ENCODE results near the gene C6orf62. TPM values are rescaled to one million over a fixed set of nuclear protein-coding genes. Genes with fewer than 3 reads are reported as not detected.
"Not testable (repeated sequence)": the region's sequence is repeated elsewhere in the genome, so short reads cannot be mapped to it uniquely, and the experiment has no call there.

C6orf62 gene
- total and polyA plus RNA-seq, 2 donors = 109 to 178 TPM

DNA sequence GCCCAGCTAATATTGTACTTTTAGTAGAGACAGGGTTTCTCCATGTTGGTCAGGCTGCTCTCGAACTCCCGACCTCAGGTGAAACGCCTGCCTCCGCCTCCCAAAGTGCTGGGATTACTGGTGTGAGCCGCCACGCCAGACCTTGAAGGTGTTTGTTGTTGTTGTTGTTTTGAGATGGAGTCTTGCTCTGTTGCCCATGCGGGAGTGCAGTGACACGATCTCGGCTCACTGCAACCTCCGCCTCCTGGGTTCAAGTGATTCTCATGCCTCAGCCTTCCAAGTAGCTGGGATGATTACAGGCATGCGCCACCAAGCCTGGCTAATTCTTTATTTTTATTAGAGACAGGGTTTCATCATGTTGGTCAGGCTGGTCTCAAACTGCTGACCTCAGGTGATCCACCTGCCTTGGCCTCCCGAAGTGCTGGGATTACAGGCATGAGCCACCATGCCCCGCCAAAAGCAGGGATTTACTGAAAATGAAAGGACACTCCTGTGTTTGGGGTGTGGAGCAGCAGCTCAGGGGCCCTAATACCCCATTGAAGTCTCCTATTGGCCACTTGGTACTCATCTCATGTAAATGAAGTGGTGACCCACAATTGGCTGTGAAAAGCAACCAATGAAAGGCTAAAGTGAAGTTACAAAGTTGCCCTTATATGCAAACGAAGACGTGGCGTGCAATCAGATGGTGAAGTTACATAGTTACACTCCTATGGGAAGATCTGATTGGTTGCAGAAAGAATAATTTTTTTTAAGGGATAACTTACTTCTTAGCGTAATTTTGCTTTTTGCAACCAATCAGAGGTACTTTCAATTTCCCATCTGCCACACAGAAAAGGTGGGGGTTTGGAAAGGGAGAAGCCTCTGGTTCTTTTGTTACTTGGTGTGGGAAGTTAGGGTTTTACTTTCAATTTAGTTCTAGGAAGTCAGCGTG lies 50.6 kb downstream of the C6orf62 start:
- H3K27ac ChIP-seq (ENCODE audit: low read depth in 1 of 2, low read length in 1 of 2); H3K27me3 ChIP-seq (ENCODE audit: control insufficient read depth in 2 of 2, insufficient read depth in 1 of 2, low read length in 1 of 2); H3K4me3 ChIP-seq (ENCODE audit: low read length in 2 of 2); DNase-seq (ENCODE audit: low read depth in 6 of 9, low spot score in 9 of 9): not testable (repeated sequence)
- Histone ChIP-seq H3K4me1 (ENCODE audit: control insufficient read depth in 2 of 2, insufficient read depth in 2 of 2, low read length in 2 of 2) (peaks cover 15 to 16% of the 10 kb centered on the region in 2 donors), H3K9me3 (ENCODE audit: control insufficient read depth in 2 of 2, insufficient read depth in 1 of 2, low read length in 1 of 2) (peaks cover 0 to 13% of the 10 kb centered on the region in 2 donors), H3K36me3 (ENCODE audit: control insufficient read depth in 2 of 2, insufficient read depth in 2 of 2, low read length in 1 of 2) (peaks cover 3 to 13% of the 10 kb centered on the region in 2 donors)
- WGBS = 98% methylated on average over 18 of the region's 18 CpGs

DNA sequence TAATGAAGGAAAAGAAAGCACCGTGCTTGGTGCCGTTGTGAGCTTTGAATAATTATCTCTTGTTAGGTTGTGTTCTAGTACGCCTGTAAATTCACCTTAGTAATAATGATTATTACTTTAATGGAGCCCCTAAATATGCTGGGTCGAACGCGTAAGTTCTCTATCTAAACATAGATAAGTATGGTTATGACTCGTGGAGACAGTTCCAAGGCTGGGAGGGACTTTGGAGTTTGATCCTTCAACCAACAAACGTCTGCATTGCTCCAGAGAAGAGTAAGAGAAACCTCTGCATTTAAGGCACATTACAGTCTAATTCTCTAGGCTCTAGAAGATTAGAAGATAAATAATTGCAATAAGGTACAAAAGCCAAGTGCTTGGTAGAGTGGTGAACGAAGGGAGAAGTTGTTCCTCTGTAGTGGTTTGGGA lies 51.6 kb downstream of the C6orf62 start:
- Histone ChIP-seq H3K27me3 (ENCODE audit: control insufficient read depth in 2 of 2, insufficient read depth in 1 of 2, low read length in 1 of 2) (no peaks in the 10 kb centered on the region), H3K27ac (ENCODE audit: low read depth in 1 of 2, low read length in 1 of 2) (peak overlapping the region; percentile 94 to 95), H3K4me3 (ENCODE audit: low read length in 2 of 2) (peak overlapping the region; percentile 86 to 97), H3K4me1 (ENCODE audit: control insufficient read depth in 2 of 2, insufficient read depth in 2 of 2, low read length in 2 of 2) (peaks cover 15 to 16% of the 10 kb centered on the region in 2 donors), H3K36me3 (ENCODE audit: control insufficient read depth in 2 of 2, insufficient read depth in 2 of 2, low read length in 1 of 2) (peaks cover 8 to 23% of the 10 kb centered on the region in 2 donors), H3K9me3 (ENCODE audit: control insufficient read depth in 2 of 2, insufficient read depth in 1 of 2, low read length in 1 of 2) (peaks cover 0 to 6% of the 10 kb centered on the region in 2 donors)
- peak in 3 of 9 donors; percentile 3 to 30 (median 18) for DNase-seq (ENCODE audit: low read depth in 6 of 9, low spot score in 9 of 9)
- 1% methylated on average over 9 of the region's 9 CpGs for WGBS

DNA sequence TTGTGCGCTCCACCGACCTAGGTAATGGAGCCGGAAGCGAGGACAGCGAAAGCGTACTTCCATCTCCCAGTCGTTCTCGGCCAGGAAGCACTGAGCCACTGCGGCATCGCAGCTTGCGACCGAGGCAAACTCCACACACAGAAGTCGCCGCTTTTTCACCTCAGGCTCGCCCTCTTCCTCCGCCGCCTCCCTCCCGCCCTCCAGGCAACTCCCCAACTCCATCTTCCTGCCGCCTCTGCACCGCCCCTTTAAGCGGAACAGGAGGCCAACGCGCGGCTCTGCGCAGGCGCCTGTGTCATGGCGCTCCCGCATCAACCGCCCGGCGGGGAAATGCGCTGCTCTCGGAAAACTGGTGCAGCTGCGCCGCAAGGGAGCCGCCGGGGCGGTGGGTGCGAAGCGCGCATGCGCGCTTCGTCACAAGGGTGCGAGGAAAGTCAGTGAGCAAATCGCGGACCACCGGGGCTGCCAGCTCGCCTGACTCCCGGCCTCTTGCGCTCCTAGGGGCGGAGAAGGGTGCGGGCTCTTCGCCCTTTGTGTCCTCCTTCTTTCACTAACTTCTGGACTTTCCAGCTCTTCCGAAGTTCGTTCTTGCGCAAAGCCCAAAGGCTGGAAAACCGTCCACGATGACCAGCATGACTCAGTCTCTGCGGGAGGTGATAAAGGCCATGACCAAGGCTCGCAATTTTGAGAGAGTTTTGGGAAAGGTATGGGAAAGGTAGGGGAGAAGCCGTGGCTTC lies 52.1 kb downstream of the C6orf62 start, which contains the start of the genes ACOT13 and TDP2:
Gene ACOT13 (plus strand): TSS at position 437 of the 737 bp plus-strand sequence. CDS start 187 bp downstream, at position 624.
Gene TDP2 (minus strand): TSS at position 259 of the 737 bp plus-strand sequence. CDS start 37 bp downstream, at position 222.
- peak; percentile 86 to 100 (median 97) for DNase-seq (ENCODE audit: low read depth in 6 of 9, low spot score in 9 of 9)
- peak within 1 kb of the TSS; percentile 94 to 95 for H3K27ac ChIP-seq (ENCODE audit: low read depth in 1 of 2, low read length in 1 of 2)
- WGBS = under 1% methylated on average over 62 of the region's 62 CpGs
- peaks cover 0 to 6% of the 10 kb centered on the region in 2 donors for H3K9me3 ChIP-seq (ENCODE audit: control insufficient read depth in 2 of 2, insufficient read depth in 1 of 2, low read length in 1 of 2)
- peaks cover 15 to 16% of the 10 kb centered on the region in 2 donors for H3K4me1 ChIP-seq (ENCODE audit: control insufficient read depth in 2 of 2, insufficient read depth in 2 of 2, low read length in 2 of 2)
- peaks cover 10 to 28% of the 10 kb centered on the region in 2 donors for H3K36me3 ChIP-seq (ENCODE audit: control insufficient read depth in 2 of 2, insufficient read depth in 2 of 2, low read length in 1 of 2)
- H3K27me3 ChIP-seq (ENCODE audit: control insufficient read depth in 2 of 2, insufficient read depth in 1 of 2, low read length in 1 of 2) = no peaks in the 10 kb centered on the region
- peak within 1 kb of the TSS; percentile 86 to 97 for H3K4me3 ChIP-seq (ENCODE audit: low read length in 2 of 2)

DNA sequence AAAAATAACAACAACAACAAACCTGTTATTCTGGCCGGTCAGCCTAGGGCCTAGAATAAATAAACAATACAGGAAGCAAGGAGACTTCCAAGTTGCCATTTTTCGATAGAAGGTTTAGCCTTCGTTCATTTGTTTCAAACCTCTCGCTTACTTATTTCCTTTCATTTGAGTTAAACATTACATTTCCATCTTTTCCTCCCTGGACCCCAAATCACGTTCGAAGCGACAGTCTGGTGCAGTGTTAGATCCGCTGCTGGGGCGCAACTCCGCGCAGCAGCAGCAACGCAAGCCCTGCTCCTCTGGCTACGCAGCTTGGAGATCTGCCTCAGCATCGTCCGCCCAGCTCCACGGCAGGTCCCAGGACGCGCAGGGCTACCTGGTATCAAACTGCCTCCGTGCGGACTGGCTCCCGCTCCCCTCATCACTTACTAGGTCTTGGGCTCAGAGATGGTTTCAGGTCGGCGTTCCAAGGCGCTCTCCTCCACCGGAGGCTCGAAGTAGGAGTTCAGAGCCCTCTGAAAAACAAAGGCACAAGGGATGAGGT lies 52.8 kb downstream of the C6orf62 start:
- Histone ChIP-seq H3K4me1 (ENCODE audit: control insufficient read depth in 2 of 2, insufficient read depth in 2 of 2, low read length in 2 of 2) (peaks cover 15 to 16% of the 10 kb centered on the region in 2 donors), H3K27me3 (ENCODE audit: control insufficient read depth in 2 of 2, insufficient read depth in 1 of 2, low read length in 1 of 2) (no peaks in the 10 kb centered on the region), H3K9me3 (ENCODE audit: control insufficient read depth in 2 of 2, insufficient read depth in 1 of 2, low read length in 1 of 2) (peaks cover 0 to 6% of the 10 kb centered on the region in 2 donors), H3K27ac (ENCODE audit: low read depth in 1 of 2, low read length in 1 of 2) (peak overlapping the region; percentile 94 to 95), H3K36me3 (ENCODE audit: control insufficient read depth in 2 of 2, insufficient read depth in 2 of 2, low read length in 1 of 2) (peaks cover 10 to 29% of the 10 kb centered on the region in 2 donors), H3K4me3 (ENCODE audit: low read length in 2 of 2) (peak overlapping the region; percentile 86 to 97)
- WGBS = under 1% methylated on average over 26 of the region's 26 CpGs
- DNase-seq (ENCODE audit: low read depth in 6 of 9, low spot score in 9 of 9) = peak in 1 of 9 donors; percentile 29

DNA sequence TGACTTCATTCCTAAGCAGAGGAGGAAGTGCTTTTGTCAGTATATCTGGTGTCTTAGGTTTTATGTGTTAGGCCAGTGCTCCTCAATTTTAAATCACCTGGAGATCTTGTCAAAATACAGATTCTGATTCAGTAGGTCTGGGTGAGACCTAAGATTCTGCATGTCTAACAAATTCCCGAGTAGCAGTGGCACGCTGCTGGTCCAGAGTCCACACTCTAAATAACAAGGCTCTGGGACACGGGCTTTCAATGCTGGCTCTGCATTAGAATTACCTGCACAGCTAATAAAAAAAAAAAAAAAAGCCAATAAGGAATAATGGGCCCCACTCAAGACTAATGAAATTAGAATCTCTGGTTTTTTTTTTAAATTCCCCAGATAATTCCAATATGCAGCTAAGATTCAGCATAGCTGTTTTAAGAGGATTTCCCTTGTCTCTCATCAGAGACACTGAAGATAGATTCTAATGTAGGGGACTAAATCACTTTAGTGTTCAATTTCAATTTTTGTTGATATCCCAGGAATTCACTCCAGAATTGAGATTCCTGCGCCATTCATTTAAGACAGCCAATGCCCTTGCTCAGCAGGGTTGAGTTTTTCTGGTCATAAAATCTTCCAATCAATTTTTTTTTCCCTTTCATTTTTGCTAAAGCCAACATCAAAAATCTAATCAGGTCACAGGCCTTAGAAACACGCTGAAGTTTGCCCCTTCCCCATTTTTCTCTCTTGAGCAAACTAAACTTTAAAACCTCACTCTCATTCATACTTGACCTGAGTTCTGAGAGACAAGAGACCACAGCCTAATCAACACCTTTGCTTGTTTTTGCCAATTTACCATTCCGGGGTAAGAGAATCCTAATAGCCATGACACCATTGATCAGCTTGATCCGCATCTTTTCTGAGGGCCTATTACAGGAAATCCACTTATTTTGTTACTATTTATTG lies 54.6 kb downstream of the C6orf62 start:
- H3K27ac ChIP-seq (ENCODE audit: low read depth in 1 of 2, low read length in 1 of 2) = no peak overlapping the region
- no peak for DNase-seq (ENCODE audit: low read depth in 6 of 9, low spot score in 9 of 9)
- peaks cover 10 to 31% of the 10 kb centered on the region in 2 donors for H3K36me3 ChIP-seq (ENCODE audit: control insufficient read depth in 2 of 2, insufficient read depth in 2 of 2, low read length in 1 of 2)
- H3K9me3 ChIP-seq (ENCODE audit: control insufficient read depth in 2 of 2, insufficient read depth in 1 of 2, low read length in 1 of 2) = peaks cover 0 to 6% of the 10 kb centered on the region in 2 donors
- H3K27me3 ChIP-seq (ENCODE audit: control insufficient read depth in 2 of 2, insufficient read depth in 1 of 2, low read length in 1 of 2) = no peaks in the 10 kb centered on the region
- WGBS = 97% methylated on average over 7 of the region's 7 CpGs
- no peak overlapping the region for H3K4me3 ChIP-seq (ENCODE audit: low read length in 2 of 2)
- H3K4me1 ChIP-seq (ENCODE audit: control insufficient read depth in 2 of 2, insufficient read depth in 2 of 2, low read length in 2 of 2) = peaks cover 15 to 16% of the 10 kb centered on the region in 2 donors

DNA sequence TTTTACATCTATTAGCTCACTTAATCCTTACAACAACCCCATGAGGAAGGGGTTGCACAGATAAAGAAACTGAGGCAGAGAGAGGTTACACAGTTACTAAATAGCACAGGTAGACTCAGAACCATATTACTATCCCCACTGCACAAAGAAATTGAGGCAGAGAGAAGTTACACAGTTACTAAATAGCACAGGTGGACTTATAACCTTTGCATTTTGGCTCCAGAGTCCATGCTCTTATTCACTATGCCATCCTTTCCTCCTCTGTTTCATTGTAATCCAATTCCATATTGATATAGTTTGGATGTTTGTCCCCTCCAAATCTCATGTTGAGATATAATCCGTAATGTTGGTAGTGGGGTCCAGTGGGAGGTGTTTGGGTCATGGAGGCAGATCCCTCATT lies 55.8 kb downstream of the C6orf62 start:
- peaks cover 10 to 39% of the 10 kb centered on the region in 2 donors for H3K36me3 ChIP-seq (ENCODE audit: control insufficient read depth in 2 of 2, insufficient read depth in 2 of 2, low read length in 1 of 2)
- DNase-seq (ENCODE audit: low read depth in 6 of 9, low spot score in 9 of 9) = no peak

DNA sequence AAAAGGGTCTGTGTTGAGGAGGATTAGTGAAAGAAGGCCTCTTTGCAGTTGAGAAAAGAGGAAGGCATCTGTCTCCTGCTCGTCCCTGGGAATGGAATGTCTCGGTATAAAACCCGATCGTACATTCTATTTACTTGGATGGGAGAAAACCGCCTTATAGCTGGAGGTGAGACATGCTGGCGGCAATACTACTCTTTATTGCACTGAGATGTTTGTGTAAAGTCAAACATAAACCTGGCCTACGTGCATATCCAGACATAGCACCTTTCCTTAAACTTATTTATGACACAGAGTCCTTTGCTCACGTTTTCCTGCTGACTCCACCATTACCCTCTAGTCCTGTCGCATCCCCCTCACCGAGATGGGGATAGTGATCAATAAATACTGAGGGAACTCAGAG lies 56.7 kb downstream of the C6orf62 start:
- peaks cover 10 to 41% of the 10 kb centered on the region in 2 donors for H3K36me3 ChIP-seq (ENCODE audit: control insufficient read depth in 2 of 2, insufficient read depth in 2 of 2, low read length in 1 of 2)
- 98% methylated on average over 10 of the region's 10 CpGs for WGBS
- no peak for DNase-seq (ENCODE audit: low read depth in 6 of 9, low spot score in 9 of 9)
- no peaks in the 10 kb centered on the region for H3K9me3 ChIP-seq (ENCODE audit: control insufficient read depth in 2 of 2, insufficient read depth in 1 of 2, low read length in 1 of 2)
- no peak overlapping the region for H3K27ac ChIP-seq (ENCODE audit: low read depth in 1 of 2, low read length in 1 of 2)
- peaks cover 7 to 13% of the 10 kb centered on the region in 2 donors for H3K4me1 ChIP-seq (ENCODE audit: control insufficient read depth in 2 of 2, insufficient read depth in 2 of 2, low read length in 2 of 2)
- H3K27me3 ChIP-seq (ENCODE audit: control insufficient read depth in 2 of 2, insufficient read depth in 1 of 2, low read length in 1 of 2) = no peaks in the 10 kb centered on the region
- no peak overlapping the region for H3K4me3 ChIP-seq (ENCODE audit: low read length in 2 of 2)

More for the DNA sequence above, 55.8 kb downstream of the C6orf62 start:
- peaks cover 15 to 16% of the 10 kb centered on the region in 2 donors for H3K4me1 ChIP-seq (ENCODE audit: control insufficient read depth in 2 of 2, insufficient read depth in 2 of 2, low read length in 2 of 2)
- 100% methylated on average over 1 of the region's 1 CpG for WGBS
- peaks cover 0 to 3% of the 10 kb centered on the region in 2 donors for H3K9me3 ChIP-seq (ENCODE audit: control insufficient read depth in 2 of 2, insufficient read depth in 1 of 2, low read length in 1 of 2)
- no peak overlapping the region for H3K27ac ChIP-seq (ENCODE audit: low read depth in 1 of 2, low read length in 1 of 2)
- H3K4me3 ChIP-seq (ENCODE audit: low read length in 2 of 2) = no peak overlapping the region
- no peaks in the 10 kb centered on the region for H3K27me3 ChIP-seq (ENCODE audit: control insufficient read depth in 2 of 2, insufficient read depth in 1 of 2, low read length in 1 of 2)

DNA sequence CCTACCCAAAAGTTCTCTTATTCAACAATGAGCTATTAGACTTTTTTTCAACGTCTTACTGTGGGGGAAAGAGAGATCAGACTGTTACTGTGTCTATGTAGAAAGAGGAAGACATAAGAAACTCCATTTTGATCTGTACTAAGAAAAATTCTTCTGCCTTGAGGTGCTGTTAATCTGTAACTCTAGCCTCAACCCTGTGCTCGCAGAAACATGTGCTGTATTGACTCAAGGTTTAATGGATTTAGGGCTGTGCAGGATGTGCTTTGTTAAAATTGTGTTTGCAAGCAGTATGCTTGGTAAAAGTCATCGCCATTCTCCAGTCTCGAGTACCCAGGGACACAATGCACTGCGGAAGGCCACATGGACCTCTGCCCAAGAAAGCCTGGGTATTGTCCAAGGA lies 57.2 kb downstream of the C6orf62 start:
- H3K4me3 ChIP-seq (ENCODE audit: low read length in 2 of 2); H3K27ac ChIP-seq (ENCODE audit: low read depth in 1 of 2, low read length in 1 of 2); H3K9me3 ChIP-seq (ENCODE audit: control insufficient read depth in 2 of 2, insufficient read depth in 1 of 2, low read length in 1 of 2); DNase-seq (ENCODE audit: low read depth in 6 of 9, low spot score in 9 of 9); H3K27me3 ChIP-seq (ENCODE audit: control insufficient read depth in 2 of 2, insufficient read depth in 1 of 2, low read length in 1 of 2): not testable (repeated sequence)
- WGBS = 97% methylated on average over 5 of the region's 5 CpGs
- Histone ChIP-seq H3K4me1 (ENCODE audit: control insufficient read depth in 2 of 2, insufficient read depth in 2 of 2, low read length in 2 of 2) (peaks cover 7 to 13% of the 10 kb centered on the region in 2 donors), H3K36me3 (ENCODE audit: control insufficient read depth in 2 of 2, insufficient read depth in 2 of 2, low read length in 1 of 2) (peaks cover 10 to 45% of the 10 kb centered on the region in 2 donors)
